DND-41 (cell line): ENCODE data around the gene HTR3C.
"Not testable (repeated sequence)": the region's sequence is repeated elsewhere in the genome, so short reads cannot be mapped to it uniquely, and the experiment has no call there.

Experiments used
- ATAC-seq: fragments of 200-7000 bp; cut with Tn5 transposase; 3 replicates; pipeline ENCODE4 v1.9.1; 2021; ENCODE audit warnings: low read depth; ENCODE audit not compliant: insufficient read depth
- DNase-seq: peaks from one replicate; pipeline ENCODE4 v3.0.0-alpha.2; 2020
- H2AFZ ChIP-seq: 2 replicates; pipeline ENCODE4 v1.6.0; 2012; ENCODE audit warnings: low read depth, low read length
- H3K27ac ChIP-seq: 2 replicates; pipeline ENCODE4 v1.5.1; 2012; ENCODE audit warnings: low read length, inconsistent platforms
- H3K27me3 ChIP-seq: fragments of 200-600 bp; sonication (generic); 2 replicates; pipeline ENCODE4 v1.6.0; 2012; ENCODE audit warnings: low read length, mild to moderate bottlenecking, inconsistent platforms; ENCODE audit not compliant: insufficient read depth, poor library complexity
- H3K36me3 ChIP-seq: 2 replicates; pipeline ENCODE4 v1.5.1; 2012; ENCODE audit warnings: low read length, inconsistent platforms; ENCODE audit not compliant: insufficient read depth
- H3K4me1 ChIP-seq: 2 replicates; pipeline ENCODE4 v1.5.1; 2012; ENCODE audit warnings: mild to moderate bottlenecking, low read length; ENCODE audit not compliant: insufficient read depth
- H3K4me2 ChIP-seq: 2 replicates; pipeline ENCODE4 v1.6.0; 2012; ENCODE audit warnings: mild to moderate bottlenecking, moderate library complexity, low read length, inconsistent platforms; ENCODE audit not compliant: insufficient read depth
- H3K4me3 ChIP-seq, 2 experiments: fragments of 200-600 bp in 1 of 2; shearing (Covaris generic) in 1 of 2; 2 replicates each; pipeline ENCODE4 v1.5.1; 2012 to 2016; ENCODE audit warnings: inconsistent platforms in 2 of 2, low read length in 2 of 2, mild to moderate bottlenecking in 2 of 2, low read depth in 1 of 2, moderate library complexity in 1 of 2
- H3K79me2 ChIP-seq: 2 replicates; pipeline ENCODE4 v1.6.0; 2012; ENCODE audit warnings: low read length, inconsistent platforms; ENCODE audit not compliant: insufficient read depth
- H3K9ac ChIP-seq: 2 replicates; pipeline ENCODE4 v1.6.0; 2012; ENCODE audit warnings: low read depth, mild to moderate bottlenecking, inconsistent platforms, low read length, moderate library complexity
- H3K9me3 ChIP-seq: 2 replicates; pipeline ENCODE4 v1.5.1; 2012; ENCODE audit warnings: low read length, moderate library complexity, mild to moderate bottlenecking, inconsistent platforms; ENCODE audit not compliant: insufficient read depth, severe bottlenecking
- H4K20me1 ChIP-seq: 2 replicates; pipeline ENCODE4 v1.6.0; 2012; ENCODE audit warnings: low read length; ENCODE audit not compliant: insufficient read depth
- CTCF ChIP-seq: IDR thresholded peaks from 2 replicates; pipeline ENCODE4 v1.5.1; 2012; ENCODE audit warnings: borderline replicate concordance, low read length, moderate library complexity, mild to moderate bottlenecking; ENCODE audit not compliant: poor library complexity, severe bottlenecking; ENCODE audit errors: extremely low read depth
- EZH2 ChIP-seq: IDR thresholded peaks from 3 replicates; pipeline ENCODE4 v1.6.1; 2012; ENCODE audit warnings: borderline replicate concordance, low read depth, mild to moderate bottlenecking, moderate library complexity, low read length, inconsistent platforms; ENCODE audit not compliant: severe bottlenecking

The HTR3C gene

GRCh38 chr3:184031187-184031792 lies 21.6 kb upstream of the HTR3C start, which contains the start of gene HTR3D:
Gene HTR3D, plus strand, starts transcription at chr3:184031742. Its CDS starts 0 bp downstream, at chr3:184031742.
- Histone ChIP-seq H2AFZ (no peak within 1 kb of the TSS; the same call in 1 of the 2 replicates), H3K4me2 (no peak within 1 kb of the TSS), H3K36me3 (no peaks in the 10 kb centered on the region), H3K4me1 (no peaks in the 10 kb centered on the region), H4K20me1 (no peaks in the 10 kb centered on the region), H3K9me3 (no peaks in the 10 kb centered on the region), H3K27ac (no peak within 1 kb of the TSS), H3K27me3 (peaks cover 7% of the 10 kb centered on the region), H3K79me2 (no peaks in the 10 kb centered on the region), H3K4me3 (no peak within 1 kb of the TSS), H3K9ac (no peak within 1 kb of the TSS)
- ATAC-seq (no peak), DNase-seq (no peak)
- no peak for TF ChIP-seq CTCF
- TF ChIP-seq EZH2 = no peak

DNA sequence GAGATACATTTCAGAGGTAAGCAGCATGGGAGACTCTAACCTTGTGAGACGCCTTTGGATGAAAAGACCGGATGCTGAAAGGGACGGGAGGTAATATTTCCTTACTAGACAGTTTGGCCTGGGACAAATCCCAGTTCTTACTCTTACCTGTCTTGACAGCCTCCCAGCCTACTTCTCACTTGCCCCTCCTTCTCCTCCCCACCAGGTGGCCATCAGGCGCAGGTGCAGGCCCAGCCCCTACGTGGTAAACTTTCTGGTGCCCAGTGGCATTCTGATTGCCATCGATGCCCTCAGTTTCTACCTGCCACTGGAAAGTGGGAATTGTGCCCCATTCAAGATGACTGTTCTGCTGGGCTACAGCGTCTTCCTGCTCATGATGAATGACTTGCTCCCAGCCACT lies 15.0 kb upstream of the HTR3C start:
- no peak overlapping the region for H2AFZ ChIP-seq
- H3K9ac ChIP-seq = no peak overlapping the region
- no peak overlapping the region for H3K4me3 ChIP-seq
- peaks cover 27% of the 10 kb centered on the region for H3K27me3 ChIP-seq
- H3K9me3 ChIP-seq = no peaks in the 10 kb centered on the region
- H3K27ac ChIP-seq = no peak overlapping the region
- DNase-seq (no peak), ATAC-seq (no peak)
- no peak overlapping the region for H3K4me2 ChIP-seq
- H4K20me1 ChIP-seq = no peaks in the 10 kb centered on the region
- H3K36me3 ChIP-seq = no peaks in the 10 kb centered on the region
- H3K79me2 ChIP-seq = no peaks in the 10 kb centered on the region
- TF ChIP-seq EZH2 (no peak), CTCF (no peak)
- no peaks in the 10 kb centered on the region for H3K4me1 ChIP-seq

- H3K4me1 ChIP-seq, H3K9me3 ChIP-seq, H3K4me3 ChIP-seq, ATAC-seq, H3K36me3 ChIP-seq, H3K4me2 ChIP-seq, H3K9ac ChIP-seq, DNase-seq, H3K27ac ChIP-seq, H3K79me2 ChIP-seq, H2AFZ ChIP-seq, H4K20me1 ChIP-seq: not testable (repeated sequence)
- H3K27me3 ChIP-seq = peaks cover 27% of the 10 kb centered on the region
Observed at GRCh38 chr3:184038307-184038706, 14.5 kb upstream of the HTR3C start.

- Histone ChIP-seq H3K27ac (no peak overlapping the region), H3K27me3 (peaks cover 27% of the 10 kb centered on the region), H3K4me1 (no peaks in the 10 kb centered on the region), H3K9me3 (no peaks in the 10 kb centered on the region), H3K9ac (no peak overlapping the region), H3K79me2 (no peaks in the 10 kb centered on the region), H4K20me1 (no peaks in the 10 kb centered on the region), H3K4me2 (no peak overlapping the region), H3K36me3 (no peaks in the 10 kb centered on the region), H3K4me3 (no peak overlapping the region), H2AFZ (no peak overlapping the region)
- DNase-seq = no peak
- ATAC-seq = no peak
- TF ChIP-seq CTCF = no peak
- TF ChIP-seq EZH2 = no peak
Observed at GRCh38 chr3:184039414-184039813, 13.4 kb upstream of the HTR3C start.
